Mesendoderm (in vitro differentiated cells): ENCODE measurements around the gene TGFA.

Experiments used
- DNase-seq: peaks from one replicate; pipeline ENCODE4 v3.0.0; 2013
- H2AK5ac ChIP-seq: 2 replicates; pipeline ENCODE4 v1.6.1; 2013; ENCODE audit warnings: low read length, inconsistent platforms
- H2BK120ac ChIP-seq: 2 replicates; pipeline ENCODE4 v1.6.1; 2013; ENCODE audit warnings: low read depth, mild to moderate bottlenecking, low read length, moderate library complexity, mixed read lengths
- H2BK15ac ChIP-seq: replicated peaks from 2 replicates; pipeline ENCODE4 v1.6.1; 2013; ENCODE audit warnings: low read depth, mild to moderate bottlenecking, moderate library complexity
- H2BK5ac ChIP-seq: 2 replicates; pipeline ENCODE4 v1.6.1; 2013; ENCODE audit warnings: low read length, inconsistent platforms
- H3K18ac ChIP-seq: 2 replicates; pipeline ENCODE4 v1.6.1; 2013; ENCODE audit warnings: mild to moderate bottlenecking, low read length, mixed read lengths
- H3K23ac ChIP-seq: one replicate; pipeline ENCODE4 v1.6.1; 2013; ENCODE audit warnings: low read length
- H3K27ac ChIP-seq: 2 replicates; pipeline ENCODE4 v1.5.1; 2013; ENCODE audit warnings: low read depth, mild to moderate bottlenecking, inconsistent platforms, low read length, moderate library complexity
- H3K27me3 ChIP-seq: 2 replicates; pipeline ENCODE4 v1.6.1; 2013; ENCODE audit warnings: low read length, control low read depth, mild to moderate bottlenecking, inconsistent platforms; ENCODE audit not compliant: insufficient read depth, poor library complexity
- H3K36me3 ChIP-seq: 2 replicates; pipeline ENCODE4 v1.6.1; 2013; ENCODE audit warnings: low read length, inconsistent platforms; ENCODE audit not compliant: control insufficient read depth, insufficient read depth
- H3K4ac ChIP-seq: one replicate; pipeline ENCODE4 v1.6.1; 2013; ENCODE audit warnings: low read depth, mild to moderate bottlenecking, low read length, moderate library complexity
- H3K4me1 ChIP-seq: 2 replicates; pipeline ENCODE4 v1.6.1; 2013; ENCODE audit warnings: low read depth, low read length, inconsistent platforms; ENCODE audit not compliant: control insufficient read depth
- H3K4me2 ChIP-seq: 2 replicates; pipeline ENCODE4 v1.6.1; 2013; ENCODE audit warnings: low read length
- H3K4me3 ChIP-seq: 2 replicates; pipeline ENCODE4 v1.5.1; 2013; ENCODE audit warnings: mild to moderate bottlenecking, low read length
- H3K56ac ChIP-seq: one replicate; pipeline ENCODE4 v1.6.1; 2013; ENCODE audit warnings: low read length
- H3K79me1 ChIP-seq: 2 replicates; pipeline ENCODE4 v1.6.1; 2013; ENCODE audit warnings: low read length, inconsistent platforms
- H3K79me2 ChIP-seq: 2 replicates; pipeline ENCODE4 v1.6.1; 2013; ENCODE audit warnings: mild to moderate bottlenecking, low read length; ENCODE audit not compliant: control insufficient read depth, insufficient read depth
- H3K9ac ChIP-seq: 2 replicates; pipeline ENCODE4 v1.6.1; 2013; ENCODE audit warnings: low read length, inconsistent platforms
- H4K5ac ChIP-seq: one replicate; pipeline ENCODE4 v1.6.1; 2013; ENCODE audit warnings: low read length
- H4K8ac ChIP-seq: one replicate; pipeline ENCODE4 v1.6.1; 2013; ENCODE audit warnings: low read depth, mild to moderate bottlenecking, control low read depth, low read length, moderate library complexity
- WGBS: extraction: QIAGEN DNeasy Blood & Tissue Kit; methylation state at CpG from one replicate; pipeline ENCODE4 v1.1.7; 2013; ENCODE audit warnings: low lambda C conversion rate, missing lambda C conversion rate; ENCODE audit not compliant: insufficient coverage; ENCODE audit errors: extremely low coverage; 5-methylcytosine and 5-hydroxymethylcytosine counted together

The TGFA gene

DNA sequence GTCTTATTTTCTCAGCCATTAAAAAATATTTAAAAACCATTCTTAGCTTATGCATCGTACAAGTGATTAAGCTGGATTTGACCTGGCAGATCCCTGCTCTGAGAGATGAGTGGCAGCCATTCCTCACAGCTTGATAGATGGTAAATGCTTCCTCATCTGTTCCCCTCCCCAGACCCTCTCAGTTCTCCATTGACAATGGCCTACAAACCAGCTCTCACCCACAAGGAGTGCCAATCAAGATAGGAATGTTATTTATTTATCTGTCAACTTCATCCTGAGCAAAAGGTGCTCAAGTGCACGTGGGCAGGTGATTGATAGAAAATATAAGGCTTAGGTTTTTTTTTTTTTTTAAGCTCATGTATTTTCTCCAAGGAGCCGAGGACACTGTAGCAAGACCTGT is 153.1 kb downstream of the TGFA start:
- no peak overlapping the region for H3K4ac ChIP-seq
- no peak overlapping the region for H3K27ac ChIP-seq
- H2BK5ac ChIP-seq: no peak overlapping the region
- no peaks in the 10 kb centered on the region for H3K27me3 ChIP-seq
- no peak overlapping the region for H3K9ac ChIP-seq
- no peak overlapping the region for H4K8ac ChIP-seq
- WGBS: no CpG with 5 or more reads among the region's 3 CpGs
- no peak overlapping the region for H3K18ac ChIP-seq
- DNase-seq: no peak
- H3K79me2 ChIP-seq: no peaks in the 10 kb centered on the region
- H3K23ac ChIP-seq: no peak overlapping the region
- H2BK15ac ChIP-seq: no peak overlapping the region
- H3K4me3 ChIP-seq: no peak overlapping the region
- no peak overlapping the region for H2AK5ac ChIP-seq
- no peak overlapping the region for H2BK120ac ChIP-seq
- H3K56ac ChIP-seq: no peak overlapping the region
- no peaks in the 10 kb centered on the region for H3K36me3 ChIP-seq
- H4K5ac ChIP-seq: no peak overlapping the region
- H3K4me1 ChIP-seq: no peaks in the 10 kb centered on the region
- H3K79me1 ChIP-seq: no peaks in the 10 kb centered on the region
- no peak overlapping the region for H3K4me2 ChIP-seq

DNA sequence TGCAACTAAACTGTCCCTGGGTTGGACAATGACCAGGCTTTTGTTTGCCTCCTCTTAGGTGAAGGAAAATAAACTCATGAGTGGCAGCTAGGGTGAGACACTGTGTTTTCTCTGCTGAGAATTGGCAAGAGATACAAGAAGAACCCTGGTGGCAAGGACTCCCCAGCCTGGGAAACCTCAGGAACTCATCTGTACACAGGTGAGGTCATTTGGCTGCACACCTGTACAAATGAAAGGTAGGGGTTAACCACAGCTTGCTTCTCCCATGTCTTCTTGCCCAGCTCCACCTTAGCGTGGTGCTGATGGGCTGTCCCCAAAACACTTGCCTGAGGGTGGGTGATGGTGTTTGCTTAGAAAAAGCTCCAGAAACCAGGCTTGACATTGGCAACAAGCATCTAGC is 154.6 kb downstream of the TGFA start:
- no peak overlapping the region for H2BK5ac ChIP-seq
- no peaks in the 10 kb centered on the region for H3K79me1 ChIP-seq
- H3K4me3 ChIP-seq: no peak overlapping the region
- no peak overlapping the region for H2BK120ac ChIP-seq
- H3K79me2 ChIP-seq: no peaks in the 10 kb centered on the region
- WGBS: no CpG with 5 or more reads among the region's 1 CpG
- no peak overlapping the region for H3K4ac ChIP-seq
- no peak overlapping the region for H2AK5ac ChIP-seq
- H4K8ac ChIP-seq: no peak overlapping the region
- no peak overlapping the region for H3K4me2 ChIP-seq
- H3K36me3 ChIP-seq: no peaks in the 10 kb centered on the region
- no peak overlapping the region for H3K27ac ChIP-seq
- no peaks in the 10 kb centered on the region for H3K27me3 ChIP-seq
- no peak overlapping the region for H3K23ac ChIP-seq
- H4K5ac ChIP-seq: no peak overlapping the region
- no peak overlapping the region for H3K56ac ChIP-seq
- DNase-seq: no peak
- no peak overlapping the region for H3K18ac ChIP-seq
- no peak overlapping the region for H3K9ac ChIP-seq
- no peak overlapping the region for H2BK15ac ChIP-seq
- H3K4me1 ChIP-seq: no peaks in the 10 kb centered on the region
